Brain microvascular endothelial cell (primary cell): ENCODE data around the gene LAPTM5.

Source experiments
- DNase-seq: peaks from one replicate; pipeline ENCODE4 v3.0.0-alpha.2; 2020
- H3K27ac ChIP-seq: fragments of 250-450 bp; sonication (Bioruptor Pico); 2 replicates; pipeline ENCODE4 v1.5.1; 2020; ENCODE audit warnings: mild to moderate bottlenecking, moderate library complexity
- H3K27me3 ChIP-seq: fragments of 250-450 bp; sonication (Bioruptor Pico); replicated peaks from 2 replicates; pipeline ENCODE4 v1.5.1; 2020; ENCODE audit warnings: mild to moderate bottlenecking
- H3K36me3 ChIP-seq: fragments of 250-450 bp; sonication (Bioruptor Pico); replicated peaks from 2 replicates; pipeline ENCODE4 v1.5.1; 2020; ENCODE audit warnings: mild to moderate bottlenecking
- H3K4me3 ChIP-seq: 2 replicates; pipeline ENCODE4 v1.5.1; 2011; ENCODE audit warnings: low read depth, mild to moderate bottlenecking, control low read depth, low read length, moderate library complexity
- in situ Hi-C: cut with HindIII; loops from 2 replicates; pipeline ENCODE4 v1.10.0; 2017; ENCODE audit warnings: low sequenced_read_pairs, low pct_ligation_motif_present
- TF ChIP-seq, protein P1 (sequence below): IDR thresholded peaks from 2 replicates; pipeline ENCODE4 v1.5.1; 2011; ENCODE audit warnings: low read depth, mild to moderate bottlenecking, moderate library complexity, low read length, control low read depth, inconsistent platforms; ENCODE audit errors: missing control alignments

LAPTM5 gene

DNA sequence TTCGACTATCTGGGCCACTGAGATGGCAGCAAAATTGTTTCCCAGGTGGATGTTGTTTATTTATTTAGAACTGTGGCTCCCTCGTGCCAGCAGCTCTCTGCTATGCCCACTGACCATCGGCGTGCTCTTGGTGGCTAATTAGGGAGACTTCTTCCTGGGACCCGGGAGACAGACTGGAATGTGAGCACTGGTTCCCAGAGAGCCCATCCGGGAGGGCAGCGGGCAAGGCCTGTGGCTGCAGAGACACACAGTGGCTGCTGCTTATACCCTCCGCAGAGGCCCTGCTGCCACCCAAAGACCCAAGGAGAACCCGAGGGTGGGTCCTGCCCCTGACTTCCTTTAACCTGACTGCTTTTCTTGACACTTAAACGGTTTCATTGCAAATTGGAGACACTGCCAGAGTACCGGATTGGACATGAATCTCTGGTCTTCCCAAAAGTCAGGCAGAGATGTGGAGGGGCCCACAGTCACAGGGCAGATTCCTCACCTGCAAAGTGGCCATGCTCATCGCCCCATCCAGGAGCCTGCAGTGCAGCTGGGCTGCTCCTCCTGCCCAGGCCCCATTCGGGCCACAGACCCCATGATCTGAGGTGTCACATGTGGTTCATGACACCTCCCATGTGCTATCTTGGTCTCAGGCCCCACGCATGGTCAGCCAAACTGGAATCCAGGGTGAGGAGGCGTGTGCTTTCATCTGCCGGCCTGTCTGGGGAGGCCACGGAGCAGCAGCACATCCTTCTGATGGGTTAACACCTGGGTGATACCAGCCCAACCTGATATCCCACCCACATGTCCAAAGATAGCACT is 28.5 kb downstream of the LAPTM5 start:
- Histone ChIP-seq H3K36me3 (no peaks in the 10 kb centered on the region), H3K27me3 (no peaks in the 10 kb centered on the region), H3K4me3 (no peak overlapping the region), H3K27ac (no peak overlapping the region)
- in situ Hi-C loops, result no loop called here
- DNase-seq, result no peak
- TF ChIP-seq, protein P1, sequence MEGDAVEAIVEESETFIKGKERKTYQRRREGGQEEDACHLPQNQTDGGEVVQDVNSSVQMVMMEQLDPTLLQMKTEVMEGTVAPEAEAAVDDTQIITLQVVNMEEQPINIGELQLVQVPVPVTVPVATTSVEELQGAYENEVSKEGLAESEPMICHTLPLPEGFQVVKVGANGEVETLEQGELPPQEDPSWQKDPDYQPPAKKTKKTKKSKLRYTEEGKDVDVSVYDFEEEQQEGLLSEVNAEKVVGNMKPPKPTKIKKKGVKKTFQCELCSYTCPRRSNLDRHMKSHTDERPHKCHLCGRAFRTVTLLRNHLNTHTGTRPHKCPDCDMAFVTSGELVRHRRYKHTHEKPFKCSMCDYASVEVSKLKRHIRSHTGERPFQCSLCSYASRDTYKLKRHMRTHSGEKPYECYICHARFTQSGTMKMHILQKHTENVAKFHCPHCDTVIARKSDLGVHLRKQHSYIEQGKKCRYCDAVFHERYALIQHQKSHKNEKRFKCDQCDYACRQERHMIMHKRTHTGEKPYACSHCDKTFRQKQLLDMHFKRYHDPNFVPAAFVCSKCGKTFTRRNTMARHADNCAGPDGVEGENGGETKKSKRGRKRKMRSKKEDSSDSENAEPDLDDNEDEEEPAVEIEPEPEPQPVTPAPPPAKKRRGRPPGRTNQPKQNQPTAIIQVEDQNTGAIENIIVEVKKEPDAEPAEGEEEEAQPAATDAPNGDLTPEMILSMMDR, result no peak

DNA sequence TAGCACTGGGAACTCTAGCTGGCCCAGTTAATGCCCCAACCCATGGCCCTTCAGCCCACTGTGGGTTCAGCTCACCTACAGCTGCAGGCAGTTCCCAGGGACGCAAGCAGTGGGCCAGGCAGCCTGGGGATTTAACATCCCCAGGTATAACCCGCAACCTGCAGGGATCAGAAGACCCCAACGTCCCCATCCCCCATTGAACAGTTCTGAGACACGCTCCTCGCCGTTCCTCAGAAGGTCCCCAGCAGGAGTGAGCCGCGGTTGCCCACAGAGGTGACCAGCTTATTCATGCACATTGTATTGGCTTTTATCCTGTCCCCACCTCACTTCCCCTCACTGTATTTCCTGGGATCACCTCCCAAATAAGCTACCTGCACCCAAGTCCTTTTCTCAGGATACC is 29.2 kb downstream of the LAPTM5 start:
- no peaks in the 10 kb centered on the region for H3K27me3 ChIP-seq
- TF ChIP-seq, protein P1, result no peak
- no peaks in the 10 kb centered on the region for H3K36me3 ChIP-seq
- H3K27ac ChIP-seq, result no peak overlapping the region
- in situ Hi-C loops, result no loop called here
- DNase-seq, result no peak
- H3K4me3 ChIP-seq, result no peak overlapping the region

DNA sequence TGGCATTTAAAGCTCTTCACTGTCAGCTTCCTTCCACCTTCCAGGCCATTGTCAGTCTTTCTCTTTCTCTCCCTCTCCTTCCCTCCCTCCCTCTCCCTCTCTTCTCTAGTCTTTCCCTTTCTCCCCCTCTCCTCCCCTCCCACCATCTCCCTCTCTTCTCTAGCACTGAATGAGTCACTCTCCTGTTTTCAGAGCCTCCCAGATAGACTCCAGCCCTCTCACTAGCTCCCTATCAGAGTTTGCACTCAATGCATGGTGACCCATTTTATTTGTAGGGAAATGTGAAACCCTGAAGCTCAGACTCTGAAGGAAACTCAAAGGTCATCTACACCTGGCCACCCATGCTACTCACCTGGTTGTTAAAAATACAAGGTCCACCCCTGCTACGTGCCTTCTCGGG is 29.8 kb downstream of the LAPTM5 start:
- Histone ChIP-seq H3K36me3 (no peaks in the 10 kb centered on the region), H3K27me3 (no peaks in the 10 kb centered on the region), H3K4me3 (no peak overlapping the region), H3K27ac (no peak overlapping the region)
- in situ Hi-C loops, result no loop called here
- peak; percentile 56 for DNase-seq
- TF ChIP-seq, protein P1, result no peak

DNA sequence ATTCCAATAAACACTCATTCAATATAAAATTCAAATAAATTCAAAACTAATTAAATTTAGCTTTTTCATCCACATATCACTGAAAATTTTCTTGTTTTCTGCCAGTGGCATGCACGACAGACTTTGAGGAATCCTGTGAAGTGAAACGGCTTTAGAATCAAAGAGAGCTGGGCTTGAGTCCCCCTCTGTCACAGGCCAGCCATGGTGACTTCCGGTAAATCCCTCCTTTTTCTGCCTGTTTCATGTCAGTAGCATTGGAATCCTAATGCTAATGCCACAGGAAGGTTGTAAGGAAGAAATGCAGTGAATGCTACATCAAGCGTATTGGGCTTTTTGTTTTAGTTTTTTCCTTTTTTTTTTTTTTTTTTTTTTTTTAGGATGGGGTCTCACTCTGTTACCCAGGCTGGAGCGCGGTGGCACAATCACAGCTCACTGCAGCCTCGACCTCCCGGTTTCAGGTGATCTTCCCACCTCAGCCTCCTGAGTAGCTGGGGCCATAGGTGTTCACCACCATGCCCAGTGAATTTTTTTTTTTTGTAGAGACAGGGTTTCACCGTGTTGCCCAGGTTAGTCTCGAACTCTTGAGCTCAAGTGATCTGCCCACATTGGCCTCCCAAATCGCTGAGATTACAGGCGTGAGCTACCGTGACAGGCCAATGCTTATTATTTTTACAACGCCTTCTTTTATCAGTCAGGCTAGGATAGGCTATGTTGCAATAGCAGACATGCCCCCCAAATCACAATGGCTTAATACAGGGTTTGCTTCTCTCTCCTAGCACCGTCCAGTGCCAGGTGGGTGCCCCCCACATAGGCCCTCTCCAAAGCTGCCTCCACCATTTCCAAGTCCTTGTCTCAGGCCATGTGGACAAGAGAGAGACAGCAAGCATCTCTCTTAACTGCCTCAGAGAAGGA is 30.5 kb downstream of the LAPTM5 start:
- TF ChIP-seq, protein P1, result no peak
- H3K36me3 ChIP-seq, result no peaks in the 10 kb centered on the region
- no peak overlapping the region for H3K27ac ChIP-seq
- no peak overlapping the region for H3K4me3 ChIP-seq
- DNase-seq, result no peak
- no peaks in the 10 kb centered on the region for H3K27me3 ChIP-seq
- in situ Hi-C loops, result no loop called here

DNA sequence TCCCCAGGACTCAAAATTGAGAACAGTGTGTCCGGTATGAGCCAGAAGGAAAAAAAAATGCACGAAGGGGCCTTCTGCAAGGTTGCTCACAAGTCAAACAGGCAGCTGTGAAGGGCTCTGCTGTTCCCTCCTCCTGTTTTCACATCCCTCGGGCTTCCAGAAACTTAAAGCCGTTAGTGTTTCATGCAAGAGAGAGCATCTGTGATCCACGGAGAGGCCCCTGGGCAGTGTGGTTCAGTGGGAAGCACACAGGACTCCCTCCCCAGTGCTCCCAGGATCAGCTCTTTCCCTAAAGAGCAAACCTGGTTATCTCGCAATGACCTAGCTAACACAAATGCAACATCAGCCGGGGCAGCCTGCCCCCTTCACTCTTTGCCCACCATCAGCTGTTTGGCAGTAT is 31.3 kb downstream of the LAPTM5 start:
- in situ Hi-C loops, result no loop called here
- Histone ChIP-seq H3K27me3 (no peaks in the 10 kb centered on the region), H3K27ac (no peak overlapping the region), H3K36me3 (no peaks in the 10 kb centered on the region), H3K4me3 (no peak overlapping the region)
- TF ChIP-seq, protein P1, result no peak
- DNase-seq, result no peak
